Stimulated activated CD8-positive, alpha-beta memory T cell treated with anti-CD3 and anti-CD28 coated beads, Interleukin-7, amount 100 ng/mL, for 1 hour (primary cell): ENCODE data around the gene HMX3.
"Not testable (repeated sequence)": the region's sequence is repeated elsewhere in the genome, so short reads cannot be mapped to it uniquely, and the experiment has no call there.

Experiments used
- DNase-seq, 2 donors: peaks; one replicate each; pipeline ENCODE4 v3.0.0-alpha.2; 2020; ENCODE audit warnings: low read depth in 2 of 2

The HMX3 gene

DNA sequence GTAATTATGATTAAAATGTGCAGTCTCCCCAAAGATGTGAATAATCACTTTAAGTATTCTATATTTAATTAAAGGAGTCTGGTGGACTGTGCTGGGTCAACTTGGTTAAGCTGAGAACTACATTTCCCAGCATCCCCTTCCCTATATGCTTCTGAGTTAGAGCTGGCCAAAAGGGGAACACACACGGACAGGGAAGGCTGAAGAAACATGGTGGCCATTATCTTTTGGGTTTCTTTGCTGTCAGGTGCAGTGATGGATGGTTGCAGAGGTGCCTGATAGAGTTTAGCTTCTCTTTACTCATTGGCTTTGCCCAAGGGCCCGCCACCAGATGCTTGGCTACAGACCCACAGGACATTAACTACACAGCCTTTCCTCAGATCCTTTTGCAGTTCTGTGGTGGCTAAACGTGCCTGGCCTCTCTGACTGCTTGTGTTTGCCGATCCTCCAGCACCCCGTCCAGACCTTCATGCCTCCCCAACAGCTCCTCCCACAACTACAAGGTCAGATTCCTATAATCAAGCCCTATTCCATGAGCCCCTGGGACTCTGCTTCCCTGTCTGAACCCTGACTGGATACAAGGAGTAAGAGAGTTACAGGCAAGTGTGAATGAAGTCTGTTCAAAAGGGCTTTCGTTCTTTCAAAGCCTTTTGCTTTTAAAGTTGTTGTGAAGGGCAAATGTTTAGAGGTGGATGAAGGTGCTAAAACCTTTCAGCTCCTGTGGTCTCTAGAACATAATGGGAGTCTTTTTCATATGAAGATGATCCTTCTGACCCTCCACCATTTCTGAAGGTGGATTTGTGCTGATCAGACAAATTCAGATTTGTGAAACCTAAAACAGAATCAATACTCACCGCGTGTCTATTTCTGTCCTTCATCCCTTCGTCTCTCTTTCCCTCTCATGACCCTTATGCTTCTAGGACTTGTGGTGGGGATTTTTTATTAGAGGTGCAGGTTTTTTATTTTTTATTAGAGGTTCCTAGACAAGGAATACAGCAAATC is 39.9 kb downstream of the HMX3 start:
- DNase-seq = no peak

- DNase-seq = not testable (repeated sequence)
These were observed 42.6 kb downstream of the HMX3 start for GRCh38 chr10:123178390-123178789.

- DNase-seq = no peak
These were observed 44.6 kb downstream of the HMX3 start for GRCh38 chr10:123180101-123181090.

- no peak for DNase-seq
These were observed 48.0 kb downstream of the HMX3 start for GRCh38 chr10:123183724-123184123.

DNA sequence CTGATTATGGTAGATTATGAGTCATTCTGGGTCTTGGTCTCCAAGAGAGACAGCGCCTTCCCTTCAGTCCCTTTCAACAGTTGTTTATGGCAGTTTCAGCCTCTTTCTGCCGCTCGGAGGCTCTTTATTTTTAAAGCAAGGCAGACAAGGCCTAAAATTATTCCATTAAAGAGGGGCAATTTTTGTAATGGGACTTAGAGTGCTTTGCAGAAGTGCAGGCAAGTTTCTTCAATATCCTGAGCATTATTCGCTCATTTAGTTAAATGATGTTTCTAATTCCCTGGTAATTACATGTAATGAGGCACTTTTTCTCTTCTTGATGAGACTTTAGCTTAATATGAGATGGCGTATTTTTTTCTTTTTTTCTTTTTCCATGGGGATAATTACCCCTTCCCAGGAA is 52.0 kb downstream of the HMX3 start:
- DNase-seq = no peak
